OCI-LY3 (cell line): ENCODE data around the gene CDC42SE1.

Source experiments
- H2AFZ ChIP-seq: fragments of 200-600, 300-600 bp; shearing (Covaris generic); 2 replicates; pipeline ENCODE4 v1.6.0; 2014; ENCODE audit warnings: antibody characterized with exemption, low read depth, low read length
- H3K27ac ChIP-seq: fragments of 200-600, 300-600 bp; sonication (generic); 2 replicates; pipeline ENCODE4 v1.5.1; 2014; ENCODE audit warnings: mild to moderate bottlenecking, low read length, moderate library complexity, mixed read lengths
- H3K27me3 ChIP-seq: fragments of 200-600, 300-600 bp; sonication (generic); 2 replicates; pipeline ENCODE4 v1.6.1; 2014; ENCODE audit warnings: low read depth, low read length, mixed read lengths
- H3K36me3 ChIP-seq: fragments of 200-600, 300-600 bp; sonication (generic); replicated peaks from 2 replicates; pipeline ENCODE3; 2014; ENCODE audit warnings: low read depth, low read length, mixed read lengths
- H3K4me1 ChIP-seq: fragments of 300-600, 200-600 bp; sonication (generic); 2 replicates; pipeline ENCODE4 v1.6.1; 2014; ENCODE audit warnings: low read length, mixed read lengths
- H3K4me2 ChIP-seq: fragments of 200-600, 300-600 bp; sonication (generic); 2 replicates; pipeline ENCODE4 v1.6.1; 2014; ENCODE audit warnings: low read length, mixed read lengths
- H3K4me3 ChIP-seq: fragments of 300-600, 200-600 bp; sonication (generic); 2 replicates; pipeline ENCODE4 v1.5.1; 2014; ENCODE audit warnings: antibody characterized with exemption, mild to moderate bottlenecking, low read length, moderate library complexity
- H3K79me2 ChIP-seq: fragments of 300-600, 200-600 bp; shearing (Covaris generic); 2 replicates; pipeline ENCODE4 v1.6.1; 2014; ENCODE audit warnings: mild to moderate bottlenecking, low read length, mixed read lengths
- H3K9ac ChIP-seq: fragments of 300-600, 200-600 bp; shearing (Covaris generic); 2 replicates; pipeline ENCODE4 v1.6.0; 2014; ENCODE audit warnings: mild to moderate bottlenecking, low read length, moderate library complexity
- H3K9me3 ChIP-seq: fragments of 200-600, 300-600 bp; shearing (Covaris generic); 2 replicates; pipeline ENCODE4 v1.6.1; 2014; ENCODE audit warnings: low read length, mixed read lengths; ENCODE audit not compliant: insufficient read depth
- H4K20me1 ChIP-seq: fragments of 200-600, 300-600 bp; sonication (generic); 2 replicates; pipeline ENCODE4 v1.6.1; 2016; ENCODE audit warnings: low read length, mixed read lengths; ENCODE audit not compliant: insufficient read depth
- EZH2phosphoT487 ChIP-seq: fragments of 200-600 bp; shearing (Covaris generic); IDR thresholded peaks from 2 replicates; pipeline ENCODE4 v1.6.1; 2018; ENCODE audit warnings: antibody characterized with exemption, mixed run types, low read depth
- TF ChIP-seq, protein P1 (sequence below): fragments of 200-600, 300-600 bp; sonication (generic); IDR thresholded peaks from 2 replicates; pipeline ENCODE4 v1.5.1; 2014; ENCODE audit warnings: antibody characterized with exemption, low read length, low read depth

Gene CDC42SE1

DNA sequence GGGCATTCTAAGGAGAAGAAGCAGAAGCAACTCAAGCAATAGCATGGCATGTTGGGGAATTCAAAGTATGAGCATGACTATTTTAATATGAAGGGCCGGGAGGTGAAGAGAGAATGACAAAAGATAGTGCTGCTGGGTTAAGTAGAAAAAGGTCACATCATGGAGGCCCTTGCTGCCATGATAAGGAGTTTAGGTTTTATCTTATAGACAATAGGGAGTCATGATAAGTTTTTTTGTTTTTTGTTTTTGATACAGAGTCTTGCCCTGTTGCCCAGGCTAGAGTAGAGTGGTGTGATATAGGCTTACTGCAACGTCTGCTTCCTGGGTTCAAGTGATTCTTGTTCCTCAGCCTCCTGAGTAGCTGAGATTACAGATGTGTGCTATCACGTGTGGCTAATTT lies 19.9 kb downstream of the CDC42SE1 start:
- no peak overlapping the region for H3K9ac ChIP-seq

DNA sequence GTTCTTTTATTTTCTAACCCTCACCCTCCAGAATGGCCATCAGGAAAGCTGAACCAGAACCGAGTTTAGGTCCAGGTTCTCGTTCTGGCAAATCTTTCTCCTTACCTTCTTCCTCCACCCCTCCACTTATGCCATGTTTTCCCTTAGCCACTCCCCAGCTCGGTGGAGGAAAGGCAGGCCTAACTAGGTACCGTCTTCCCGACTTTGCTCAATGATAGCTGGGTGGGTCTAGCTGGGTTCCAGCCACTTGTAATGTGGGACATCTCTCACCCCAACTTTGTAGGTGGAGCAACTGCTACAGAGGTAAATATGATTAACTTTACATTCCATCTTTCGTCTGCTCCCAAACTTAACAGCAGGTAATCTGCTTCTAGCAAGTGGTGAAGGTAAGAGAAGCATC lies 22.4 kb downstream of the CDC42SE1 start:
- H3K27me3 ChIP-seq = no peaks in the 10 kb centered on the region
- no peak overlapping the region for H3K4me3 ChIP-seq
- no peak overlapping the region for H3K27ac ChIP-seq
- peaks cover 4% of the 10 kb centered on the region for H3K36me3 ChIP-seq
- H4K20me1 ChIP-seq = no peaks in the 10 kb centered on the region
- H3K9me3 ChIP-seq = no peaks in the 10 kb centered on the region
- H3K9ac ChIP-seq = no peak overlapping the region
- H3K4me1 ChIP-seq = no peaks in the 10 kb centered on the region
- no peak overlapping the region for H2AFZ ChIP-seq
- H3K4me2 ChIP-seq = no peak overlapping the region
- TF ChIP-seq, protein P1, sequence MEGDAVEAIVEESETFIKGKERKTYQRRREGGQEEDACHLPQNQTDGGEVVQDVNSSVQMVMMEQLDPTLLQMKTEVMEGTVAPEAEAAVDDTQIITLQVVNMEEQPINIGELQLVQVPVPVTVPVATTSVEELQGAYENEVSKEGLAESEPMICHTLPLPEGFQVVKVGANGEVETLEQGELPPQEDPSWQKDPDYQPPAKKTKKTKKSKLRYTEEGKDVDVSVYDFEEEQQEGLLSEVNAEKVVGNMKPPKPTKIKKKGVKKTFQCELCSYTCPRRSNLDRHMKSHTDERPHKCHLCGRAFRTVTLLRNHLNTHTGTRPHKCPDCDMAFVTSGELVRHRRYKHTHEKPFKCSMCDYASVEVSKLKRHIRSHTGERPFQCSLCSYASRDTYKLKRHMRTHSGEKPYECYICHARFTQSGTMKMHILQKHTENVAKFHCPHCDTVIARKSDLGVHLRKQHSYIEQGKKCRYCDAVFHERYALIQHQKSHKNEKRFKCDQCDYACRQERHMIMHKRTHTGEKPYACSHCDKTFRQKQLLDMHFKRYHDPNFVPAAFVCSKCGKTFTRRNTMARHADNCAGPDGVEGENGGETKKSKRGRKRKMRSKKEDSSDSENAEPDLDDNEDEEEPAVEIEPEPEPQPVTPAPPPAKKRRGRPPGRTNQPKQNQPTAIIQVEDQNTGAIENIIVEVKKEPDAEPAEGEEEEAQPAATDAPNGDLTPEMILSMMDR = no peak
- no peak for TF ChIP-seq EZH2phosphoT487
- H3K79me2 ChIP-seq = no peaks in the 10 kb centered on the region

More for the DNA sequence above, 19.9 kb downstream of the CDC42SE1 start:
- Histone ChIP-seq H3K9me3 (no peaks in the 10 kb centered on the region), H3K4me3 (no peak overlapping the region), H3K79me2 (no peaks in the 10 kb centered on the region), H3K27me3 (no peaks in the 10 kb centered on the region), H2AFZ (no peak overlapping the region), H3K4me1 (no peaks in the 10 kb centered on the region), H3K27ac (no peak overlapping the region), H4K20me1 (no peaks in the 10 kb centered on the region), H3K4me2 (no peak overlapping the region), H3K36me3 (peaks cover 4% of the 10 kb centered on the region)
- TF ChIP-seq EZH2phosphoT487 = no peak
- TF ChIP-seq, protein P1 = no peak

DNA sequence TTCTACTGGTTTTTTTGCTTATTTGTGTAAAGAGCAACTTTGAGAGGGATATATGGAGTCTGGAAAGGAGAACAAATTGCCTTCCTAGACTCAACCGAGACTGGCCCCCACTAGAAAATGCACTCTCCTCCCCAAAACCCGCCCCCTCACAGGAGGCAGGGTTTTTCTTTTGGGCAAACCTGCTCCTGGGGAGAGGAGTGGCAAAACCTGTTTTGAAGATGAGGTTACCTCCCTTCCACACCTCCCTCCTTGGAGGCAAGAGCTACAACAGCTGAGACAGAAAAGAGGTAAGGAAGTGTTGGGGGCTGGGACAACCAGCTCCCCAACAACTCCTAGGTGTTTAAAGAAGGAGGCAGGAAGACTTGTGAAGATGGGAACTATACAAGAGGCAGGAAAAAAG lies 23.1 kb downstream of the CDC42SE1 start, which contains the start of gene BNIPL:
TSS of gene BNIPL (plus strand) at position 231 of the 400 bp plus-strand sequence. CDS start at position 371, 140 bp downstream.
- Histone ChIP-seq H3K27me3 (no peaks in the 10 kb centered on the region), H3K9ac (no peak within 1 kb of the TSS), H3K9me3 (no peaks in the 10 kb centered on the region), H2AFZ (no peak within 1 kb of the TSS), H3K4me1 (no peaks in the 10 kb centered on the region), H3K4me2 (no peak within 1 kb of the TSS), H3K79me2 (no peaks in the 10 kb centered on the region), H3K36me3 (peaks cover 4% of the 10 kb centered on the region), H3K4me3 (no peak within 1 kb of the TSS), H4K20me1 (no peaks in the 10 kb centered on the region), H3K27ac (no peak within 1 kb of the TSS)
- TF ChIP-seq, protein P1 = no peak
- no peak for TF ChIP-seq EZH2phosphoT487

DNA sequence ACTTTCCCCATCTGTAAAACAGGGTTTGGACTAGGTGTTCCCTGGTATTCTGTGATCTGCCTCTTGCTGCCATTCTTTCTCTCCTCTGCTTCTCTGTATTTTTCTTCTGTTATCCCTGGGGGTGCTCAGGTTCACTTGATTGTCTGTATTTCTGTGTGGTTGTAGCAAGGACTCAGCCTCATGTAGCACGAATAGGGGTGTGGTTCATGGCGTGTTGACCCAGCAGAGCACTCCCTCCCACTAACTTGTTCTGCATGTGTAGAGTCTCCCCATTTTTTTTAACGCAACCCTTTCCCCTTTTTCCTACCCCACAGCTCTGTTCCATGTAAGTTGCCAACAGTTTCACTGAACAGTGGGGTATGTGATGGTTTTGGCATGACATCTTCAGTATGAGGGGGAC lies 24.3 kb downstream of the CDC42SE1 start:
- Histone ChIP-seq H3K27me3 (no peaks in the 10 kb centered on the region), H3K79me2 (no peaks in the 10 kb centered on the region), H3K4me1 (no peaks in the 10 kb centered on the region), H3K9me3 (no peaks in the 10 kb centered on the region), H3K4me2 (no peak overlapping the region), H4K20me1 (no peaks in the 10 kb centered on the region), H2AFZ (no peak overlapping the region), H3K36me3 (peaks cover 4% of the 10 kb centered on the region), H3K4me3 (no peak overlapping the region), H3K9ac (no peak overlapping the region), H3K27ac (no peak overlapping the region)
- TF ChIP-seq, protein P1 = no peak
- TF ChIP-seq EZH2phosphoT487 = no peak
